ENCODE results near the gene ZC2HC1B.
A peak's percentile ranks its signal among the peaks of the same experiment; 100 is the strongest.

ZC2HC1B gene

GRCh38 chr6:143973097-143973966, 109.1 kb downstream of the ZC2HC1B start:
- Histone ChIP-seq H3K23ac (ENCODE audit: low read length in 2 of 2) (no peak overlapping the region), H3K36me3 (ENCODE audit: control insufficient read depth in 1 of 2, insufficient read depth in 2 of 2, low read depth in 1 of 2, low read length in 2 of 2) (no peaks in the 10 kb centered on the region), H3K27me3 (ENCODE audit: control insufficient read depth in 1 of 2, insufficient read depth in 1 of 2, low read length in 2 of 2) (no peaks in the 10 kb centered on the region), H3K14ac (ENCODE audit: low read length in 2 of 2) (no peak overlapping the region), H3K4me1 (ENCODE audit: control insufficient read depth, insufficient read depth, low read depth, low read length) (no peaks in the 10 kb centered on the region), H2BK15ac (ENCODE audit: low read depth, poor library complexity, severe bottlenecking) (no peak overlapping the region), H3K4ac (ENCODE audit: low read depth in 1 of 2, low read length in 2 of 2) (no peak overlapping the region), H2BK12ac (ENCODE audit: low read length in 2 of 2) (no peak overlapping the region), H2AK5ac (ENCODE audit: low read length, severe bottlenecking) (no peak overlapping the region), H2AFZ (ENCODE audit: low read depth, low read length) (peak overlapping the region; percentile 56), H3K27ac (ENCODE audit: low read length, poor library complexity, severe bottlenecking) (no peak overlapping the region), H3K4me2 (ENCODE audit: low read length, poor library complexity, severe bottlenecking) (no peak overlapping the region), H3K18ac (ENCODE audit: low read depth in 1 of 2, low read length in 2 of 2) (peak overlapping the region in 1 of 2 experiments; percentile 60), H4K91ac (ENCODE audit: low read length) (no peak overlapping the region), H4K8ac (ENCODE audit: low read length) (no peak overlapping the region), H3K9ac (ENCODE audit: low read length) (no peak overlapping the region), H2BK5ac (ENCODE audit: low read depth, low read length, poor library complexity, severe bottlenecking) (no peak overlapping the region), H3K79me1 (replicated peaks; ENCODE audit: low read length, poor library complexity, severe bottlenecking) (peaks cover 1% of the 10 kb centered on the region), H3K9me3 (ENCODE audit: control insufficient read depth, low read length) (no peaks in the 10 kb centered on the region), H3K4me3 (ENCODE audit: insufficient read depth in 1 of 2, low read depth in 1 of 2, low read length in 2 of 2) (no peak overlapping the region), H2BK120ac (ENCODE audit: low read depth, low read length) (no peak overlapping the region)
- 18% methylated on average over 13 of the region's 13 CpGs for WGBS
- peak; percentile 38 for DNase-seq

GRCh38 chr6:143974089-143974488, 109.8 kb downstream of the ZC2HC1B start:
- Histone ChIP-seq H3K27me3 (ENCODE audit: control insufficient read depth in 1 of 2, insufficient read depth in 1 of 2, low read length in 2 of 2) (no peaks in the 10 kb centered on the region), H3K23ac (ENCODE audit: low read length in 2 of 2) (no peak overlapping the region), H3K9me3 (ENCODE audit: control insufficient read depth, low read length) (no peaks in the 10 kb centered on the region), H2BK5ac (ENCODE audit: low read depth, low read length, poor library complexity, severe bottlenecking) (no peak overlapping the region), H3K4me3 (ENCODE audit: insufficient read depth in 1 of 2, low read depth in 1 of 2, low read length in 2 of 2) (no peak overlapping the region), H3K27ac (ENCODE audit: low read length, poor library complexity, severe bottlenecking) (no peak overlapping the region), H3K4me2 (ENCODE audit: low read length, poor library complexity, severe bottlenecking) (no peak overlapping the region), H2BK15ac (ENCODE audit: low read depth, poor library complexity, severe bottlenecking) (no peak overlapping the region), H3K18ac (ENCODE audit: low read depth in 1 of 2, low read length in 2 of 2) (no peak overlapping the region), H2BK12ac (ENCODE audit: low read length in 2 of 2) (no peak overlapping the region), H2AFZ (ENCODE audit: low read depth, low read length) (no peak overlapping the region), H3K9ac (ENCODE audit: low read length) (no peak overlapping the region), H3K36me3 (ENCODE audit: control insufficient read depth in 1 of 2, insufficient read depth in 2 of 2, low read depth in 1 of 2, low read length in 2 of 2) (peaks cover 0 to under 1% of the 10 kb centered on the region in 2 experiments), H3K4ac (ENCODE audit: low read depth in 1 of 2, low read length in 2 of 2) (no peak overlapping the region), H4K8ac (ENCODE audit: low read length) (peak overlapping the region; percentile 61), H2AK5ac (ENCODE audit: low read length, severe bottlenecking) (no peak overlapping the region), H4K91ac (ENCODE audit: low read length) (no peak overlapping the region), H3K79me1 (replicated peaks; ENCODE audit: low read length, poor library complexity, severe bottlenecking) (peaks cover 1% of the 10 kb centered on the region), H3K4me1 (ENCODE audit: control insufficient read depth, insufficient read depth, low read depth, low read length) (no peaks in the 10 kb centered on the region), H3K14ac (ENCODE audit: low read length in 2 of 2) (no peak overlapping the region), H2BK120ac (ENCODE audit: low read depth, low read length) (no peak overlapping the region)
- 64% methylated on average over 7 of the region's 8 CpGs for WGBS
- no peak for DNase-seq

GRCh38 chr6:143976806-143977349, 112.6 kb downstream of the ZC2HC1B start:
- peaks cover 4% of the 10 kb centered on the region for H3K79me1 ChIP-seq (replicated peaks; ENCODE audit: low read length, poor library complexity, severe bottlenecking)
- no peak overlapping the region for H2AFZ ChIP-seq (ENCODE audit: low read depth, low read length)
- peaks cover 0 to 9% of the 10 kb centered on the region in 2 experiments for H3K36me3 ChIP-seq (ENCODE audit: control insufficient read depth in 1 of 2, insufficient read depth in 2 of 2, low read depth in 1 of 2, low read length in 2 of 2)
- H3K27me3 ChIP-seq (ENCODE audit: control insufficient read depth in 1 of 2, insufficient read depth in 1 of 2, low read length in 2 of 2), result no peaks in the 10 kb centered on the region
- whole genome bisulfite sequencing, result 82% methylated on average over 1 of the region's 3 CpGs
- no peak overlapping the region for H2BK12ac ChIP-seq (ENCODE audit: low read length in 2 of 2)
- H2BK5ac ChIP-seq (ENCODE audit: low read depth, low read length, poor library complexity, severe bottlenecking), result no peak overlapping the region
- H3K4me1 ChIP-seq (ENCODE audit: control insufficient read depth, insufficient read depth, low read depth, low read length), result no peaks in the 10 kb centered on the region
- H3K27ac ChIP-seq (ENCODE audit: low read length, poor library complexity, severe bottlenecking), result no peak overlapping the region
- H2BK120ac ChIP-seq (ENCODE audit: low read depth, low read length), result no peak overlapping the region
- DNase-seq, result no peak
- H3K23ac ChIP-seq (ENCODE audit: low read length in 2 of 2), result no peak overlapping the region
- H3K4me2 ChIP-seq (ENCODE audit: low read length, poor library complexity, severe bottlenecking), result no peak overlapping the region
- no peak overlapping the region for H2AK5ac ChIP-seq (ENCODE audit: low read length, severe bottlenecking)
- no peak overlapping the region for H3K18ac ChIP-seq (ENCODE audit: low read depth in 1 of 2, low read length in 2 of 2)
- H3K9me3 ChIP-seq (ENCODE audit: control insufficient read depth, low read length), result no peaks in the 10 kb centered on the region
- H3K14ac ChIP-seq (ENCODE audit: low read length in 2 of 2), result no peak overlapping the region
- no peak overlapping the region for H2BK15ac ChIP-seq (ENCODE audit: low read depth, poor library complexity, severe bottlenecking)
- H3K4ac ChIP-seq (ENCODE audit: low read depth in 1 of 2, low read length in 2 of 2), result no peak overlapping the region
- H3K4me3 ChIP-seq (ENCODE audit: insufficient read depth in 1 of 2, low read depth in 1 of 2, low read length in 2 of 2), result no peak overlapping the region
- H4K91ac ChIP-seq (ENCODE audit: low read length), result no peak overlapping the region
- H3K9ac ChIP-seq (ENCODE audit: low read length), result no peak overlapping the region
- H4K8ac ChIP-seq (ENCODE audit: low read length), result no peak overlapping the region

- Histone ChIP-seq H4K8ac (ENCODE audit: low read length) (no peak overlapping the region), H3K4me3 (ENCODE audit: insufficient read depth in 1 of 2, low read depth in 1 of 2, low read length in 2 of 2) (no peak overlapping the region), H3K9ac (ENCODE audit: low read length) (no peak overlapping the region), H3K4ac (ENCODE audit: low read depth in 1 of 2, low read length in 2 of 2) (no peak overlapping the region), H4K91ac (ENCODE audit: low read length) (no peak overlapping the region), H3K36me3 (ENCODE audit: control insufficient read depth in 1 of 2, insufficient read depth in 2 of 2, low read depth in 1 of 2, low read length in 2 of 2) (peaks cover 0 to 20% of the 10 kb centered on the region in 2 experiments), H2BK120ac (ENCODE audit: low read depth, low read length) (no peak overlapping the region), H3K27ac (ENCODE audit: low read length, poor library complexity, severe bottlenecking) (no peak overlapping the region), H2BK12ac (ENCODE audit: low read length in 2 of 2) (no peak overlapping the region), H3K27me3 (ENCODE audit: control insufficient read depth in 1 of 2, insufficient read depth in 1 of 2, low read length in 2 of 2) (no peaks in the 10 kb centered on the region), H2BK5ac (ENCODE audit: low read depth, low read length, poor library complexity, severe bottlenecking) (no peak overlapping the region), H2AFZ (ENCODE audit: low read depth, low read length) (no peak overlapping the region), H3K4me1 (ENCODE audit: control insufficient read depth, insufficient read depth, low read depth, low read length) (no peaks in the 10 kb centered on the region), H3K23ac (ENCODE audit: low read length in 2 of 2) (no peak overlapping the region), H2AK5ac (ENCODE audit: low read length, severe bottlenecking) (no peak overlapping the region), H3K4me2 (ENCODE audit: low read length, poor library complexity, severe bottlenecking) (no peak overlapping the region), H3K18ac (ENCODE audit: low read depth in 1 of 2, low read length in 2 of 2) (no peak overlapping the region), H3K9me3 (ENCODE audit: control insufficient read depth, low read length) (no peaks in the 10 kb centered on the region), H2BK15ac (ENCODE audit: low read depth, poor library complexity, severe bottlenecking) (no peak overlapping the region), H3K79me1 (replicated peaks; ENCODE audit: low read length, poor library complexity, severe bottlenecking) (peaks cover 4% of the 10 kb centered on the region), H3K14ac (ENCODE audit: low read length in 2 of 2) (no peak overlapping the region)
- DNase-seq, result no peak
- WGBS, result no CpG with 5 or more reads among the region's 1 CpG
Measured at GRCh38 chr6:143980921-143981320, 116.6 kb downstream of the ZC2HC1B start.

Data from mesenchymal stem cell (in vitro differentiated cells and primary cell).